CD14-positive monocyte (primary cell): ENCODE data around the gene NDFIP2. TPM values are rescaled to one million over a fixed set of nuclear protein-coding genes. Genes with fewer than 3 reads are reported as not detected.

ENCODE experiments used
- DNase-seq, 3 donors: peaks; one replicate each; pipeline ENCODE4 v3.0.0-alpha.2; 2011 to 2022
- H2AFZ ChIP-seq: 2 replicates; pipeline ENCODE4 v1.6.0; 2012; ENCODE audit warnings: mild to moderate bottlenecking, low read depth, low read length, inconsistent platforms; ENCODE audit not compliant: insufficient read depth, poor library complexity, severe bottlenecking
- H3K27ac ChIP-seq, 2 donors: 1 replicate in 1 of 2; 2 replicates in 1 of 2; pipeline ENCODE4 v1.5.1; 2012 to 2013; ENCODE audit warnings: low read length in 2 of 2, control low read depth in 1 of 2, inconsistent platforms in 1 of 2, low read depth in 1 of 2, mild to moderate bottlenecking in 1 of 2
- H3K27me3 ChIP-seq, 2 donors: one replicate each; pipeline versions ENCODE4 v1.6.0 to v1.6.1; 2011 to 2013; ENCODE audit warnings: low read length in 2 of 2; ENCODE audit not compliant: control insufficient read depth in 2 of 2, insufficient read depth in 2 of 2
- H3K36me3 ChIP-seq, 2 donors: replicated peaks in 1 of 2; 1 replicate in 1 of 2; 2 replicates in 1 of 2; pipeline versions ENCODE4 v1.5.1 to v1.6.1; 2012 to 2013; ENCODE audit warnings: low read length in 2 of 2, control low read depth in 1 of 2, inconsistent platforms in 1 of 2, mild to moderate bottlenecking in 1 of 2; ENCODE audit not compliant: insufficient read depth in 2 of 2, control insufficient read depth in 1 of 2
- H3K4me1 ChIP-seq, 2 donors: 1 replicate in 1 of 2; 2 replicates in 1 of 2; pipeline versions ENCODE4 v1.5.1 to v1.6.1; 2012 to 2013; ENCODE audit warnings: low read length in 2 of 2, control low read depth in 1 of 2, inconsistent platforms in 1 of 2, mild to moderate bottlenecking in 1 of 2, moderate library complexity in 1 of 2; ENCODE audit not compliant: insufficient read depth in 2 of 2, control insufficient read depth in 1 of 2
- H3K4me2 ChIP-seq: replicated peaks from 2 replicates; pipeline ENCODE3; 2012; ENCODE audit warnings: low read length, moderate library complexity, mild to moderate bottlenecking; ENCODE audit not compliant: poor library complexity, severe bottlenecking; ENCODE audit errors: extremely low read depth
- H3K4me3 ChIP-seq, 3 experiments: fragments of 200-600 bp in 1 of 3; sonication (generic) in 1 of 3; replicated peaks in 1 of 3; 1 replicate in 2 of 3; 2 replicates in 1 of 3; pipeline ENCODE4 v1.5.1; 2011 to 2013; ENCODE audit warnings: low read length in 3 of 3, mild to moderate bottlenecking in 3 of 3, control low read depth in 2 of 3, low read depth in 2 of 3, inconsistent platforms in 1 of 3, moderate library complexity in 1 of 3
- H3K79me2 ChIP-seq: 2 replicates; pipeline ENCODE4 v1.6.0; 2012; ENCODE audit warnings: mild to moderate bottlenecking, control low read depth, inconsistent platforms, low read length, moderate library complexity; ENCODE audit not compliant: insufficient read depth
- H3K9ac ChIP-seq: 2 replicates; pipeline ENCODE4 v1.6.0; 2017; ENCODE audit warnings: low read length, mild to moderate bottlenecking; ENCODE audit not compliant: insufficient read depth, poor library complexity, severe bottlenecking
- H3K9me3 ChIP-seq, 2 donors: replicated peaks in 1 of 2; 1 replicate in 1 of 2; 2 replicates in 1 of 2; pipeline versions ENCODE4 v1.5.1 to v1.6.1; 2012 to 2013; ENCODE audit warnings: low read length in 2 of 2, control low read depth in 1 of 2; ENCODE audit not compliant: control insufficient read depth in 1 of 2, insufficient read depth in 1 of 2
- H4K20me1 ChIP-seq: 2 replicates; pipeline ENCODE4 v1.6.0; 2012; ENCODE audit warnings: mild to moderate bottlenecking, low read length, control low read depth, moderate library complexity; ENCODE audit not compliant: insufficient read depth
- H3K27ac Mint-ChIP-seq, 7 donors: one replicate each; pipeline ENCODE4 v1.8.0; 2020; ENCODE audit warnings: mild to moderate bottlenecking in 7 of 7, mixed read lengths in 7 of 7, moderate library complexity in 6 of 7, inconsistent platforms in 2 of 7
- H3K27me3 Mint-ChIP-seq, 3 donors: one replicate each; pipeline ENCODE4 v1.8.0; 2021 to 2022; ENCODE audit warnings: low read depth in 3 of 3, mild to moderate bottlenecking in 3 of 3, mixed read lengths in 3 of 3, moderate library complexity in 3 of 3, inconsistent platforms in 1 of 3
- H3K36me3 Mint-ChIP-seq, 2 donors: one replicate each; pipeline ENCODE4 v1.8.0; 2020; ENCODE audit warnings: mixed read lengths in 2 of 2, inconsistent platforms in 1 of 2, mild to moderate bottlenecking in 1 of 2
- H3K4me1 Mint-ChIP-seq: one replicate; pipeline ENCODE4 v1.8.0; 2020; ENCODE audit warnings: mild to moderate bottlenecking, mixed read lengths
- H3K4me3 Mint-ChIP-seq, 2 donors: one replicate each; pipeline ENCODE4 v1.8.0; 2020; ENCODE audit warnings: mild to moderate bottlenecking in 2 of 2, mixed read lengths in 2 of 2, moderate library complexity in 1 of 2
- H3K9me3 Mint-ChIP-seq, 7 donors: one replicate each; pipeline ENCODE4 v1.8.0; 2020 to 2022; ENCODE audit warnings: mixed read lengths in 7 of 7, mild to moderate bottlenecking in 6 of 7, moderate library complexity in 6 of 7, inconsistent platforms in 2 of 7
- WGBS: methylation state at CpG from one replicate; pipeline ENCODE4 v1.1.5; 2013; ENCODE audit warnings: missing lambda C conversion rate; ENCODE audit not compliant: insufficient coverage; 5-methylcytosine and 5-hydroxymethylcytosine counted together
- intact Hi-C, 2 donors: fragments of 100-400 bp; cut with micrococcal nuclease; formaldehyde crosslinking; loops; one replicate each; pipeline versions ENCODE4 v1.15.0 to v1.15.1; 2023
- polyA plus RNA-seq, 3 donors: library from polyadenylated mRNA; depleted of rRNA in 1 of 3; unstranded in 2 of 3; stranded (reverse) in 1 of 3; fragments of 300-500 nt in 2 of 3; fragments of >200 nt in 1 of 3; fragmentation: Illumina TruSeq in 2 of 3; gene quantifications; 1 replicate in 2 of 3; 2 replicates in 1 of 3; pipeline ENCODE4 v1.2.3, GENCODE V29; 2012 to 2021
- TF ChIP-seq, protein P1 (sequence below): fragments of 200-600 bp; IDR thresholded peaks from one replicate; pipeline ENCODE4 v1.8.0; 2022; ENCODE audit warnings: antibody characterized with exemption, mild to moderate bottlenecking

NDFIP2 gene
- polyA plus RNA-seq, 3 donors = not detected

- no CpG with 5 or more reads among the region's 3 CpGs for whole genome bisulfite sequencing
- no peak overlapping the region for H3K4me3 ChIP-seq
- H3K4me2 ChIP-seq = no peak overlapping the region
- H3K27me3 Mint-ChIP-seq = peaks cover 73 to 91% (median 76%) of the 10 kb centered on the region in 3 donors
- peaks cover 3 to 13% of the 10 kb centered on the region in 2 donors for H3K9me3 ChIP-seq
- DNase-seq = no peak
- H3K27ac ChIP-seq = no peak overlapping the region
- intact Hi-C loops = no loop called here
- no peak overlapping the region for H3K9ac ChIP-seq
- no peaks in the 10 kb centered on the region for H3K36me3 ChIP-seq
- peaks cover 12 to 13% of the 10 kb centered on the region in 2 donors for H3K4me1 ChIP-seq
- H3K27me3 ChIP-seq = peaks cover 95 to 100% of the 10 kb centered on the region in 2 donors
- H3K4me1 Mint-ChIP-seq = peaks cover 31% of the 10 kb centered on the region
- peaks cover 0 to 20% (median 15%) of the 10 kb centered on the region in 7 donors for H3K9me3 Mint-ChIP-seq
- TF ChIP-seq, protein P1, sequence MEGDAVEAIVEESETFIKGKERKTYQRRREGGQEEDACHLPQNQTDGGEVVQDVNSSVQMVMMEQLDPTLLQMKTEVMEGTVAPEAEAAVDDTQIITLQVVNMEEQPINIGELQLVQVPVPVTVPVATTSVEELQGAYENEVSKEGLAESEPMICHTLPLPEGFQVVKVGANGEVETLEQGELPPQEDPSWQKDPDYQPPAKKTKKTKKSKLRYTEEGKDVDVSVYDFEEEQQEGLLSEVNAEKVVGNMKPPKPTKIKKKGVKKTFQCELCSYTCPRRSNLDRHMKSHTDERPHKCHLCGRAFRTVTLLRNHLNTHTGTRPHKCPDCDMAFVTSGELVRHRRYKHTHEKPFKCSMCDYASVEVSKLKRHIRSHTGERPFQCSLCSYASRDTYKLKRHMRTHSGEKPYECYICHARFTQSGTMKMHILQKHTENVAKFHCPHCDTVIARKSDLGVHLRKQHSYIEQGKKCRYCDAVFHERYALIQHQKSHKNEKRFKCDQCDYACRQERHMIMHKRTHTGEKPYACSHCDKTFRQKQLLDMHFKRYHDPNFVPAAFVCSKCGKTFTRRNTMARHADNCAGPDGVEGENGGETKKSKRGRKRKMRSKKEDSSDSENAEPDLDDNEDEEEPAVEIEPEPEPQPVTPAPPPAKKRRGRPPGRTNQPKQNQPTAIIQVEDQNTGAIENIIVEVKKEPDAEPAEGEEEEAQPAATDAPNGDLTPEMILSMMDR = no peak
- H2AFZ ChIP-seq = no peak overlapping the region
- peaks cover 3 to 5% of the 10 kb centered on the region in 2 donors for H3K36me3 Mint-ChIP-seq
- no peaks in the 10 kb centered on the region for H4K20me1 ChIP-seq
- H3K27ac Mint-ChIP-seq = peak overlapping the region in 1 of 7 donors; percentile 64
- H3K79me2 ChIP-seq = no peaks in the 10 kb centered on the region
- H3K4me3 Mint-ChIP-seq = peak overlapping the region in 1 of 2 donors; percentile 89
These were observed 1.5 kb downstream of the NDFIP2 start for GRCh38 chr13:79482281-79482970.

DNA sequence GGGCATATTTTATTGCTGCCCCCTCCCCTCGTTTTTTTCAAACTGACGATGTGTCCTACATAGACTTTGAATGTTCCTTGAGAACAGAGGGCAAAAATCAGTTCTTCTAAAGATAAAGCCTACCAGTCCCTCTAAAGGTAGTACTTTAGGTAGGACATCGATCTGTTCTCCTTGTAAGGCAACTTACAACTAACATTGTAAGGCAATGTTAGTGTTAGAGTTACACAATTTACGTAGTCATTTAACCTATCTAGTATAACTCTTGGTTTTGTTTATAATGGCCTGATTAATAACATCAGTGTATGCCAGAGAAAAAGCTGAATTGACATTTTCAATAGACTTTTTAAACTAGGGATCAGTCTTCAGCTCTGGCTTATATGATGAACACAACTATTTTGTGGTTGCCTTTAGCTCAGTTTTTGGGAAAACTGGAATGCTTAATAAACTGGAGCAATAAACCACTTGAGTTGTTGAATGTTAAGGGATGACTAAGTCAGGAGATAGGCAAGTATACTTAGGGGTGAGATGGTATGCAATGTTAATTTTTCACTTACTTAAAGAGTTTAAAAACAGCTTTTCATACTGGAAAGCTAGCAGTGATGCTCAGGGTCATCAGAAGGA lies 2.2 kb downstream of the NDFIP2 start:
- Histone ChIP-seq H3K4me3 (no peak overlapping the region), H3K27me3 (peaks cover 91 to 100% of the 10 kb centered on the region in 2 donors), H3K9me3 (peaks cover 3 to 13% of the 10 kb centered on the region in 2 donors), H3K4me2 (no peak overlapping the region), H3K9ac (no peak overlapping the region), H3K4me1 (peaks cover 12 to 13% of the 10 kb centered on the region in 2 donors), H3K79me2 (no peaks in the 10 kb centered on the region), H3K36me3 (no peaks in the 10 kb centered on the region), H4K20me1 (no peaks in the 10 kb centered on the region), H3K27ac (no peak overlapping the region), H2AFZ (no peak overlapping the region)
- TF ChIP-seq, protein P1 = no peak
- Mint-ChIP-seq H3K4me3 (peak overlapping the region in 1 of 2 donors; percentile 26), H3K27ac (no peak overlapping the region), H3K9me3 (peaks cover 0 to 20% (median 15%) of the 10 kb centered on the region in 7 donors), H3K36me3 (peaks cover 3 to 5% of the 10 kb centered on the region in 2 donors), H3K4me1 (peaks cover 31% of the 10 kb centered on the region), H3K27me3 (peaks cover 72 to 87% (median 77%) of the 10 kb centered on the region in 3 donors)
- intact Hi-C loops = no loop called here
- DNase-seq = no peak
- WGBS = no CpG with 5 or more reads among the region's 4 CpGs
